GM21390 (cell line): Measurements from ENCODE around the gene DUOXA1.
"Not testable (repeated sequence)": the region's sequence is repeated elsewhere in the genome, so short reads cannot be mapped to it uniquely, and the experiment has no call there.

Experiments used
- ATAC-seq: cut with Tn5 transposase; IDR thresholded peaks from one replicate; pipeline ENCODE4 v1.9.1; 2021; ENCODE audit not compliant: unreplicated experiment

The DUOXA1 gene

DNA sequence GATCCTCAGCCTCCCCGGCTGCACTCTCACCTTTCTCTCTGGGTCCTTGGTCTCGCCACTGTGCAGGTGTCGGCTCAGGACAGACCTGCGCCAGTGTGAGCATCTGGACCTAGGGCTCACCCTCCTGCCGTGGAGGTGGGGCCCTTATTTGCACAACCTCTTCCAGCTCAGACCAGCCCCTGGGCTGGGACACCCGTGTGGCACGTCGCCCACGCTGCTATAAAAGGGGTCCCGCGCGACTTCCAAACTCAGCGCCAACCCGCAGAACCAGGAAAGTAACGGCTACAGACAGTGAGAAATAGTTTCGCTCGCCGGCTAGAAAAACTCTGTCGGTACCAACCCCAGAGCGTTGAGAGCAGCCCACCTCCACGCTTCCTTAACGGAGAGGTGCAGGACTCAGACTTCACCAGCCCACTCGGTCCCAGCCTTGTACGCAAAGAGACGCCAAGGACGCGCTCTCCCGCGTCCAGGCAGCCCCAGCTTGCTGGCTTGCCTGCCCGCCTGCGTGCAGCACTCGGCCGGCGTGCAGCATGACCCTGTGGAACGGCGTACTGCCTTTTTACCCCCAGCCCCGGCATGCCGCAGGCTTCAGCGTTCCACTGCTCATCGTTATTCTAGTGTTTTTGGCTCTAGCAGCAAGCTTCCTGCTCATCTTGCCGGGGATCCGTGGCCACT lies 15.5 kb downstream of the DUOXA1 start, which contains the start of the genes DUOX2 and DUOXA2:
DUOX2 (minus strand) TSS at position 97 of the 675 bp plus-strand sequence. CDS start 761 bp downstream, outside the sequence.
DUOXA2 (plus strand) TSS at position 251 of the 675 bp plus-strand sequence; CDS start at position 531, 280 bp downstream.
- ATAC-seq = no peak

DNA sequence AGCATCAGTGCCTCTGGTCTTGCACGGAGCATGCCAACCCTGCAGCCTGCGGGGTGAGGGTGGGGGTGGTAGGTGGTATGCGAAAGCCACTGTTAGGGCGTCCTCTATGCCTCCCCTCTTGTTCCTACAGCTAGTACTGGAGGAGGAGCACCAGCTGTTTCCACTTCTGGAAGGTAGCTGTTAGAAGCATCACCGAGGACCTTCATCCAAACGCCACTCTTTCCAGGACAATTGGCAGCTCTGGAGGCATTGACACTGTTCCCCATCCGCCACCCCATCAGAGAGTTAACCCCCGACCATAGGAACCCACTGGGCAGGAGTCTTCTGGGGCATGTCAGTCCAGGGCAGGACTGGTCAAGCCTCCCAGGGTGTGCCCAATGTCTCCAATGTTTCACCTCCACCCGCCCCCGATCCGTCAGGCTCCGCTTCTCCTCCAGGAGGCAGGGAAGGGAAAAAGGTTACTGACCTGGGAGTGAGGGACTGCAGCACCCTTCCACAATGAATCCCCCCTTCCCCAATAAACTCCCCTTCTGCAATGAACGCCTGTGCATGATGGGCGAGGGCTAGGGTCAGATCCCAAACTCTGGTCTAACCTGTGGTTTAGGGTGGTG lies 16.2 kb downstream of the DUOXA1 start:
- ATAC-seq = no peak

DNA sequence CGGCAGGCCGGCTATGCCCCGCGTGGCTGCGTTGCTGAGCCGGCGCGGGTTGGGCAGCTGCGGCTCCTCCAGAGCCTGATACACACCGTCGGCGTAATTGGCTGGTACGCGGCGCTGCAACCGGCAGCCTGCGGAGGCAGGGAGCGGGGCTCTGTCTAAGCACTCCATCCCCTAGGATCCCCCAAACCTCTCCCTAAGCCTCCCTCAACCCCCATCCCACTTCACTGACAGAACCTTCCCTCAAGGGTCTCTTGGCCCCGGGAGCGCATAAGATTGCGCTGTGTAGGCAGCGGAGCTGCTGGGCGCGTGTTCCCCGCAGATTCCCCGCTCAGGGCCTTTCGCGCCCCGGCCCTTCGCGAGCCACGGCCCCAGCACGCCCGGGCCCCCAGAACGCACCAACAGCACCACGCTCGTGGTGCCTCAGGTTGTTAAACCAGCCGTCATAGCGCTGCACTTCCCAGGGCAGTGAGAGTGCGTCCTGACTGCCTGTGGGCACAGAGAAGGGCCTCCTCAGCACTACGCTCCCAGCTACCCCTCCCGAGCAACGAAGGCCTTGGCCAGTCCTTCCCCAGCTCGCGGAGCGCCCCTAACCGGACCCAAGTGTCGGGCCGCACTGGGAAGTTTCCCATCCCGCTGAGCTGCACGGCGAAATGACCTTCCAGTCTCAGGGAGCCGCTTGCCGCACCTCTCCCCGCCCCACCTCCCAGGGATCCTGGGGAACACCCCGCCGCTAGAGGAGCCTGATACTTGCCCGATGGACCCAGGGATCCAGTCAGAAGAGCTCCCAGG lies 16.9 kb downstream of the DUOXA1 start:
- no peak for ATAC-seq

DNA sequence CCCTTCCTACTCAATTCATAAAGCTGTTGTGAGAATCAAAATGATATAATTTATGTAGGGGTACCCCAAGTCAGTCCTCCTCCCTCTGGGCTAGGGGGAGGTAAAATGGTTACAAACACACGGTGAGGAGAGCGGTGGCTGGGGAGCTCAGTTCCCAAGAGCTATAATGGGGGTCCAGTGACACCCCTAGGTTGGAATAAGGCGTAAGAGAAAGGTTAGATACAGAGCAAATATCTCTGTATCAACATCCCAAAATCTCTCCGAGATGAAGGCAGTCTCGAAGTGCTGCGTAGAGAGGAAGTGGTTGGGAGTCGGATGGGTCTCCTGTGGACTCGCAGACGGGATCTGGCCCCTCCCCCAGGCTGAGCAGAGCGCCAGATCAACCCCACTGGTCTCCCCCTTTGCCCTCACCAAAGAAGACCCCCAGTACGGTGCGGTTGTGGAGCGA lies 17.5 kb downstream of the DUOXA1 start:
- no peak for ATAC-seq

DNA sequence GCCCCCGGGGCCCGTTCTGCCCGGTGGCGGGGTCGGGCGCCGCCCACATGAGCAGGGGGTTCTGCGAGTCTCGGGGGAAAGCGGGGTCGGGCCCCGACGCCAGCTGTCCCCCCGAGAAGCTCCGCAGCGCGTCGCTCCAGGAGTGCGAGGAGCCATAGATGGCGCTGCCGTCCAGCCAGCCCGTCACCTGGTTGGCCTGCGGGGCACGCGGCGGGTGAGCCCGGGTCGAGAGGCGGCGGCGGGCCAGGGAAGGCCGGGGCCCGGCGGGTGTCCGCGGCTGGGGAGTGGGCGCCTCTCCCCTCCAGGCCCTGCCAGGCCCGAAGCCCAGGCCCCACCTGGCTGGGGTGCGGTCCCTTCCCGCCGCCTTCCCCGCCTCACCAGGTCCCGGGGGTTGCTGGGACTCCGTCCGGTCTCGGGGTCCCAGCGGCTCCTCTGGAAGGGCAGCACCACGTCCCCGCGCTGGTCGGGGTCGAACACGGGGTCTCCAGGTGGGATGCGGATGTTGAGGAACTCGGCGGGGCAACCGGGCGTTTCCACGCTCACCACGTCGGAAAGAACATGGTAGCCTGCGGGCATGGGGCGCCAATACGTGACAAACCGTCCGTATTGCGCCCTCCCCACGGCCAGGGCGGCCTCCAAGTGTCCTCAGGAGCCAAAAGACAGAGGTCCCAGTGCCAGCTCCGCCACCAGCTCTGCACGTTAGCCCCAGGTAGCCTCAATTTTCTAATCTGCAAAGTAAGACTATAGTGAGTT lies 18.1 kb downstream of the DUOXA1 start:
- ATAC-seq = no peak

DNA sequence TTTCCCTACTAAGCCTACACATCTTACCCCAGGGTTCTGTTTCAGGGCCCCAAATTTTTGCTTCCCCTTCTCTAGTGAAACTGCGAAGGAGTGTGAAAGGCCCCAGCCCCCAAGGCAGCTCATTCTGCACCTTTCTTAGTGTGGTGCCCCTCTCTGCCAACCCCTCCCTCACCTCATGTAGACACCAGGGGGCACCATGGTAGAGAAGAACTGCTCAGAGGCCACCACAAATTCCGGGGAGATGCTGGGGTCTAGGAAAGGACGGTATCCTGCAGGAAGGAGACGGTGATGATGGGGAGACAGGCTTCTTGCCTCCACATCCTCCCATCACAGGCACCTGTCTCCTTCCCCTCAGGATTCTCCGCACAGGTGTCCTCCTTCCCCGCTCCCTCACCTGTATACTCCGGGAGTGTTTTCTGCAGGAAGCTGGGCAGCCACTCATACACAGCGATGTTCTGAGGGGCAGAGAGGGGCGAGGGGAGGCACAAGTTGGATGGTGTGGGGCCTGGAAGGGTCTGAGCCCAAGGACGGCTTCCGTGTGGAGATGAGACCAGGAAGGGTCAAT lies 19.3 kb downstream of the DUOXA1 start:
- ATAC-seq = no peak

DNA sequence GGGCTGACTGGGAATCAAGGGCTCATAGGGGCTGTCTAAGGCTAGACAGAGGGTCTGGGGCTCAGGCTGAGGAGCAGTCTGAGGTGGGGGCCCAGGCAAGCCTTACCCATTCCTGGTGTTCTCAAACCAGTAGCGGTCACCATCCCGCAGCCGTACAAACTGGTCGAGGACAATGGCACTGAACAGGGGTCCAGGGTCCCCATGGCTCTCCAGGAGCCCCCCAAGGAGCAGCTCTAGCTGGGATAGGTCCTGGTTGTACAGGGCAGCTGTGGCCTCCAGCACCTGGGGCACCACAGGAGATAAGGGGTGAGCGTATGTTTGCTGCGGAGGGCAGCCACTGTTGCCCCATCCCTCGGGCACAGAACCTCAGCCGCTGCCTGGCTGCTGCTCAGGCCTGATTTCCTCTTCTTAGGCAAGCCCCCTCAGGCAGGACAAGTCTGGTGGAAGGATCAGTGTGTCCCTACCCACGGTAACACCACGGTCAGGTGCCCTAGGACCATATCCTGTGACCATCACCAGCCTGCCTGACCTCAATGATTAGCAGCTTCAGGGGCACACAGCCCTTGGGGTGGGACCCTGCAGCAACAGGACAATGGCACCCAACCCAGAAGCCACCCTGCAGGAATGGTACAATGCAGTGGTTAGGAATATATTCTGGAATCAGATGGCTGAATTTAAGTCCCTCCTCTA lies 21.6 kb downstream of the DUOXA1 start:
- ATAC-seq = no peak

DNA sequence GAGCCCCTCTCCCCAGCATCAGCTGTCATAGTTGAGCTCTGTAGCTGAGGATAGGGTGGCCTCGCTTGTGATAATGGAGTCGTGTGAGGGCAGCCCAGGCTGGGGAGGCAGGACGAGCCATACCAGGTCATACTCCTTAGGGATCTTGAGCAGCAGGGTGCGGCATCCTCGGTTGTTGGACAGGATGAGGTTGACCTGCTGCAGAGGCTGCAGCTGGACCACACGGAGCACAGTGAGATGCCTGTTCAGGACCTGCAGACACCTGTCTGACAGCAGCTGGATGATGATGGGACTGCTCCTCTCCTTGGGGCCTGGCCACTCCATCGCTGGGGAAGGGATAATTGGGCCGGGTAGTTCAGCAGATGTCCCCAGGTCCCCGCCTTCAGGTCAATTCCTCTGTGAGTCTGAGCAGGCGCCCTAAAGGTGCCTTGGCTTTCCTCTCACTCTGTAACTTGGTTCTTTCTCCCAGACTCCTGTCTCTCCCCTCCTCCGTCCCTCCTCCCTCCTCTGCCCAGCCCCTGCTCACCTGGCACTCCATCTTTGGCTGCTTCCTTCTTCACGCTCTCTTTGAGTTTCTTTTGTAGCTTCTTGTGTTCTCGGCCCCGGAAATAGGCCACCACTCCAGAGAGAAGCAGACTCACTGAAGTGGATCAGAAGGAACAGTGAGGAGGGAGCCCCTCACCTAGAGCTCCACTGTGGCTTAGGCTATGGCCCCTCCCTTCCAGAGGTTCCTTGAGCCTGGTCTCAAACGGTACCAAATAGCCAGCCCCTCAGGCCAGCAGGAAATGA lies 23.5 kb downstream of the DUOXA1 start:
- no peak for ATAC-seq

DNA sequence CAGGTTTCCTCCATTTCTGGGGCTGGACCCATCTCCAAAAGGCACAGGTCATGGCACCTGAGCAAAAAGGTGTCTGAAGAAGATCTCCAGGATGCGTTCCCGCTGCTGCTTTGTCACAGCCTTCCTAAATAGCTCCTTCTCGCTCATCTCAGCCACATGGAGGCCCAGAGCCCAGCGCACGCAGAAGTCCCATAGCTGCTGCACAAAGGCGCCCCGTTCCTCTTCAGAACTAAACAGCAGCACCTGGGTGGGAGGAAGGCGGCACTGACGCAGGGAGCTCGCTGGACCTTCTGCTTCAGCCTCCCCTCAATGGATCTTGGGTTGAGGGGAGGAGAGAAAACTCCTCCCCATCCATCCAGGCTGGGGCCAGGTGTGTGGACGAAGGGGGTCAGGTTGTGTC lies 24.1 kb downstream of the DUOXA1 start:
- no peak for ATAC-seq

DNA sequence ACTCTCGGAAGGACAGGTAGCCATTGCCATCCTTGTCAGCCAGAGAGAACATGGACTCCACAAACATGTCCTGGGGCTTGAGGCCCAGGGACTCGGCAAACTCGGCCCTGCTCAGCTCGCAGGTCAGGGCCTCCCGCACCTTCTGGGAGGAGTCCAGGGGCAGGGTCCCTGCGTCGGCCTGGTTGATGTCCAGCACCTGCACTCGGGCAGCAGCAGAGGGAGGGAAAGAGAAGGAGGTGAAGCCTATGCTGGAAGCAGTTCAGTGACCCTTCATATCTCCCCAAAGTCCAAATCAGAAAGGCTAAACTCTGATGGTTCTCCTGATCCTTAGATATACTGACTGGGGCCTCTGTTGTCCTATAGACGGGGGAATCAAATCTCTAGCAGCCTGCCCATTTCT lies 25.5 kb downstream of the DUOXA1 start:
- ATAC-seq = not testable (repeated sequence)

DNA sequence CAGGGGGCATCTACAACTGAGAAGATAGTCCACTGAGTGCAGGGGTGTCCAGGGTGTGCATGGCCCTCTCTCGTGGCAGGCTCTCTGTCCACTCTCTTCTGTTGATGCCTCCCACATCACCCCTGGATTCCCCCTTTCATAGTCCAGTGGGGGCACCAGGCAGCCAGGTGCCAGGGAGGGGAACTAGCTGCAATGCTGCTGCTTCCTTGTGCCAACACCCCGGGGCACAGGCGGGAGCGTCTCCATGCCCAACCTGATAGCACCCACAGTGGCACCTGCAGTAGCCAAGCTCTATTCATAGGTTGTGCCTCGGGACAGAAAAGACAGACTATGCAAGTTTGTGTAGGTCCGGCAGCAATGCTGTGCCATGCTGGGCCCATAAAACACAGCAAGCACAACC lies 27.5 kb downstream of the DUOXA1 start:
- ATAC-seq = no peak

DNA sequence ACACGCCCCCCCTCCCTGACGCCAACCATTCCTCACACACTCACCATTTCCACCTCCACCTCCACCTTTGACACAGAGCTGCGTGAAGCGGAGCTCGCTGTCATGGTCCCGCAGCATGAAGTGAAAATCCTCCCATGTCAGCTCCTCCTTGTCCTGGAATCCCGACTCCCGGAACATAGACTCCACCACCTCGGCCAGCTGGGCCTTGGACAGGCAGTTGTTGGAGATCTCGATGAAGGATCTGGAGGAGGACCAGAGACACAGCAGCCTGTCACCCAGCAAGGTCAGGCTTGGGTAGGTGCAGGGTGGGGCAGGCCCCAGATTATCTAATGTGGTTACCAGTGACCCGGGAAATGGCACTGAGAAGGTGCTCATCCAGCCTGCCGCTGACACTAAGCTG lies 27.9 kb downstream of the DUOXA1 start:
- no peak for ATAC-seq

DNA sequence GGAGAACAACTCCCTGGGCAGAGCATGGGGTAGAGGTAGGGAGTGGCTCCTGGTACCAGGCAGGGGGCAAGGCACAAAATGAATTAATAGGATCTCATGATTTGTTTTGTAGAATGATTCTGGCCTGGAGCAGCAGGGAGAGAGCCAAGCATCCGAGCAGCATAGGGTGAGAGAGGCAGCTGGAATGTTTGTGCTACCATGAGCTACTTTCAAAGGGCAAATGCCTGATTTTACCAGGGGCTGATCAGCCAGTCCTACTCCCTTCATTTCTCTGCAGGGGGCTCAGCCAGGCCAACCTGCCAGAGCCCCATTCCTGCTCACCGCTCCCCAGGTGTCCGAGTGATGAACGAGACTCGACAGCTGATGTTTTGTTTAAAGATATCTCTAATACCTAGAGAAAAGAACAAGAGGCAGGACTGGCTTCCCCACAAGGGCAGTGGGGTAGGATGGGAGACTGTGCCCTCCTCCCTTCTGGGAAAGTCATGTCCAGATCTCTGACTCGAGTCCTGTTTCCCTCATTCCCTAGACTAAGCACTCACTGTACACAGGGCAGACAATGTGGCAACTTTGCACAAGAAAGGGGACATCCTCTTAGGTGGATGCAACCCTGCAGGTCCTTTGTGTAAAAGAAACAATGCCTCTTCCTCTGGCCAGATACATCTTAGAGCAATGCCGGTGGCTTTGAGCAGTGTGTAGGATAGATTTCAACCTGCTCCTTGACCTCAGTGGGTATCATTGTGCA lies 28.6 kb downstream of the DUOXA1 start:
- ATAC-seq = no peak

DNA sequence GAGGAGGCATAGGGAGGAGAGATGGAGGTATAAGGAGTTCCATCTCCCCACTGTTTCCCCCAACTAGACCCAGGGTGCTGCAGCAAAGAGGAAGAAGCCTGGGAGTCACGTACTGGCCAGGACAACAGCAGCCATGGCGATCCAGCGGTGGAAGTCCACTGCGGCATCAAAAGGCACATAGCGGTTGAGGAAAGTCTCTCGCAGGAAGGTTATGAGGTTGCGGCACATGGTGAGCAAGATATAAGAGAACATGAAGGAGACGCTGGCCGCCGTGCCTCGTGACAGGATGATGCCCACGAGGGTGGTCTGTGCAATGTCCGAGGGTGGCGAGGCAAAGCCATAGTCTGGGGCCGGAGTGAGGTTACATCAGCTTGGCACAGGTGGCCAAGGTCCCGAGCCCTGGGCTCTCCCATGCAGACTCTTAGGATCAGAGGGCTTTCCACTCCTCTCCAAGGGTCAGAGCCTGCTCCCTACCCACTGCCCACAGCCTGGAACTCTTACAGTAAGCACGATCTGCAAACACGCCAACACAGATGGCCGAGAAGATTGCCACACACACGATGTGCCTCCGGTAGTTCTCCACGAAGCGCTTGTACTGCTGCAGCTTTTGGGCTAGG lies 30.0 kb downstream of the DUOXA1 start:
- no peak for ATAC-seq

DNA sequence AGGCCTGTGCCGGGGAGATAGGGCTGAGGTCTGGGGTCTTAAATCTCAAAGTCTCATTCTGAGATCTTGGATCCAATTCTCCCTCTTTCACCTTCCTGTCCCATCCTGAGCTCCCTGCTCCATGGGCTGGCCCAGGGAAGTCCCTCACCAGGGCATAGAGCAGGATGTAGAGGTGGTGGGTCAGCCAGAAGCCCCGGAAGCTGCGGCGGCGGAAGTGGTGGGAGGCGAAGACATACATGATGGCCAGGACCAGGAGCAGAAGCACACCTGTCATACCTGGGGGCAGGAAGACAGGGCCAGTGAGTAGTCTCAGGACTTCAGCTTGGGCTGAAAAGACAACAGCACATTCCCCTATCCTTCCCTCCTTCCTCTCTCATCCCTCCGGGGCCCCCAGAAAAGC lies 32.2 kb downstream of the DUOXA1 start:
- ATAC-seq = no peak

DNA sequence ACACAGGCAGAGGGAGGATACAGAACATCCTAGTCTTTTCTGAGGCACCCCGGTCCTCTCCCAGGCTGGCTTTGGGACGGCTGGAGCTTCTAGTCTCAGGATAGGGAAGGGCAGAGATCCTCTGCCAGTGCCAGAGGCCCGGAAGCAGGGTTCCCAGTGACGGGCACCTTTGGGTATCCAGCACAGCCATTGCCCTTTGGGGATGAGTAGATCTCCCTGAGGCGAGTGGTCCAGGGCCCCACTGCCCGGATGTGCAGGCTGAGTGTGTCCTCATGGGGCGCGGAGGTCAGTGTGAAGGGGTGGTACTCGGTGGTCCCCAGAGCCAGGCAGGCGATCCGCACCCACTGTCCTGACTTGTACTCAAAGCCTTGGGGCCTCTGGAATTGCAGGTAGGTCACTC lies 34.0 kb downstream of the DUOXA1 start:
- no peak for ATAC-seq

DNA sequence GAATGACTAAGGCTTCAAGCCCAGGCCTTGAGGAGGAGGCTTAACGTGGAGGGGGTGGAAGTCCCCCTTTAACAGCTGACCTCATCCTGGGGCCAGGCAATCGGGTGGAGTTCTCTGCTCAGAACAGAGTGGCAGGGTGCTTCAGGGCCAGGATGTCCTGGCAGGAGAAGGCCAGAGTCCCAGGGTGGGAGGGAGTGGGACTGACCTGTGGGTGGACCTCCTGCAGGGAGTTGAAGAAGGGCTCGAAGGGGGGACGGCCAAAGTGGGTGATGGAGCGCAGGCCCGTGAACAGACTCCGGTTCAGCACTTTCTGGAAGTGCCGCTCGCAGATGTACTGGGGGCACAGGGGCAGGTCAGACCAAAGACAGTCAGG lies 35.3 kb downstream of the DUOXA1 start:
- ATAC-seq = no peak

DNA sequence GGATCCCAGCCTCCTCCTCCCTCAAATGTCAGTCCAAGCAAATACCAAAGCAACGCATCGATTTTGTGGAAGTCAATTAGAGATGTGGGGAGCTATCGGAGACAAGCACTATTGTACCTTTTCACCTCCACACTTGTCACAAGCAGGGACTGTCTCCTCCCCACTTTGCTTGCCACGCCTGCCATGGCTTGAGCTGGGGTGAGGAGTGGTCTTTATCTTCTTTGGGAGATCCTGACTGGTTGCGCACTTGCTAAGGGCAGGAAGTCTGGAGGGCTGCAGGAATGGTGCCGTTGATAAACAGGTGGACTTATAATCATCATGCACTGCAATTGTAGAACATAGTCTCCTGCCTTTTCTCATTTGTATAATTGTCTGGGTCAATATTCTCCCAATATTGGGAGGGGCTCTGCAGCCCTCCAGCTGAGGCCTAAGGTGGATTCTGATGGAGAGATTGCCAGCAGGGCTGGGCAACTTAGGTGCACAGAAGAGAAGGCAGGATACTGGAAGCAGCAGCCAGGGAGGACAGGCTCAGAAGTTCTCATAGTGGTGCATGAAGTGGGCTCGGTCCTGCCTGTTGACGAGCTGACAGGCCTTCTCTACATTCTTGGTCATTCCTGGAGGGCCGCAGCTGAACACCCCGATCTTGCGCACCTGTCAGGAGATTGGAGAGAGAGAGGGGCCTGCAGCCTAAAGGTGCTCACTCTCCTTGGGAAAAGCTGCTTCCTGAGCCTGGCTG lies 35.9 kb downstream of the DUOXA1 start:
- ATAC-seq = no peak
